Caco-2 (cell line): ENCODE data around the gene PRR19. TPM values are rescaled to one million over a fixed set of nuclear protein-coding genes. Genes with fewer than 3 reads are reported as not detected.

Experiments
- BruUV-seq: library from RNA; stranded (reverse); fragments of 400-500 nt; replicated peaks from 2 replicates; lab custom pipeline; 2021; lab: Mats Ljungman, UMichigan
- CTCF ChIA-PET: fragments of 300-600 bp; sonication (Branson Sonifier 250); formaldehyde crosslinking; loops from one replicate; lab custom pipeline; 2022; ENCODE audit warnings: antibody characterized with exemption; lab: Charles Lee
- POLR2A ChIA-PET: fragments of 300-600 bp; sonication (Branson Sonifier 250); formaldehyde crosslinking; loops from one replicate; lab custom pipeline; 2022; ENCODE audit warnings: antibody characterized with exemption; lab: Charles Lee
- DNase-seq, 2 experiments: peaks; one replicate each; pipeline versions ENCODE4 v3.0.0 to v3.0.0-alpha.2; 2020 to 2022
- H3K27me3 ChIP-seq: replicated peaks from 2 replicates; pipeline ENCODE4 v1.6.0; 2011; ENCODE audit warnings: low read length; ENCODE audit not compliant: control insufficient read depth, insufficient read depth
- H3K36me3 ChIP-seq: 2 replicates; pipeline ENCODE4 v1.5.1; 2011; ENCODE audit warnings: low read length; ENCODE audit not compliant: control insufficient read depth, insufficient read depth
- H3K4me1 ChIP-seq: fragments of 250-450 bp; sonication (Bioruptor Pico); 2 replicates; pipeline ENCODE4 v1.5.1; 2020; ENCODE audit warnings: mild to moderate bottlenecking
- H3K4me3 ChIP-seq: 2 replicates; pipeline ENCODE4 v1.5.1; 2011; ENCODE audit warnings: low read depth, mild to moderate bottlenecking, control low read depth, low read length
- H3K9me3 ChIP-seq: fragments of 250-450 bp; sonication (Bioruptor Pico); 2 replicates; pipeline ENCODE4 v1.5.1; 2020; ENCODE audit warnings: mild to moderate bottlenecking, moderate library complexity
- H3K27ac Mint-ChIP-seq: one replicate; pipeline ENCODE4 v1.8.0; 2022; ENCODE audit warnings: mixed read lengths; ENCODE audit not compliant: unreplicated experiment
- H3K27me3 Mint-ChIP-seq: one replicate; pipeline ENCODE4 v1.8.0; 2022; ENCODE audit warnings: mixed read lengths; ENCODE audit not compliant: insufficient read depth, unreplicated experiment
- H3K36me3 Mint-ChIP-seq: one replicate; pipeline ENCODE4 v1.8.0; 2022; ENCODE audit warnings: mild to moderate bottlenecking, mixed read lengths; ENCODE audit not compliant: insufficient read depth, unreplicated experiment
- H3K4me1 Mint-ChIP-seq: one replicate; pipeline ENCODE4 v1.8.0; 2022; ENCODE audit warnings: low read depth, mixed read lengths; ENCODE audit not compliant: unreplicated experiment
- H3K4me3 Mint-ChIP-seq: one replicate; pipeline ENCODE4 v1.8.0; 2022; ENCODE audit warnings: mild to moderate bottlenecking, moderate library complexity, mixed read lengths; ENCODE audit not compliant: unreplicated experiment
- H3K9me3 Mint-ChIP-seq: one replicate; pipeline ENCODE4 v1.8.0; 2022; ENCODE audit warnings: mixed read lengths; ENCODE audit not compliant: unreplicated experiment
- intact Hi-C: fragments of 100-400 bp; cut with micrococcal nuclease; formaldehyde crosslinking; loops from one replicate; pipeline ENCODE4 v1.10.0; 2022; ENCODE audit not compliant: unreplicated experiment
- total RNA-seq: library from RNA; stranded (reverse); gene quantifications from 2 replicates; pipeline ENCODE4 v1.2.3, GENCODE V29; 2022
- TF ChIP-seq, protein P1 (sequence below), 2 experiments: fragments of 200-600 bp in 1 of 2; IDR thresholded peaks; 1 replicate in 1 of 2; 2 replicates in 1 of 2; pipeline versions ENCODE4 v1.5.1 to v1.8.0; 2011 to 2022; ENCODE audit warnings: antibody characterized with exemption in 1 of 2, control low read depth in 1 of 2, inconsistent platforms in 1 of 2, low read depth in 1 of 2, low read length in 1 of 2, mild to moderate bottlenecking in 1 of 2, moderate library complexity in 1 of 2; ENCODE audit not compliant: insufficient read depth in 1 of 2, severe bottlenecking in 1 of 2, unreplicated experiment in 1 of 2

The PRR19 gene
- total RNA-seq, 1 experiment from 2014 or later: 2.8 TPM

DNA sequence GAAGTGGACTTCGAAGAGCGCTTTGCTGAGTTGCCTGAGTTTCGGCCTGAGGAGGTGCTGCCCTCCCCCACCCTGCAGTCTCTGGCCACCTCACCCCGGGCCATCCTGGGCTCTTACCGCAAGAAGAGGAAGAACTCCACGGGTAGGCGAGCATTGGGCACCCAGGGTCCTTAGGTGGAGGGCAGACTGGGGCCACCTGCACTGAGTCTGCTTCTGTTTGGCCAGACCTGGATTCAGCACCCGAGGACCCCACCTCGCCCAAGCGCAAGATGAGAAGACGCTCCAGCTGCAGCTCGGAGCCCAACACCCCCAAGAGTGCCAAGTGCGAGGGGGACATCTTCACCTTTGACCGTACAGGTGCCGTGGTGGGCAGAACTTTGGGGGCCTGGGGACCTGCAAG is 8.0 kb upstream of the PRR19 start:
- ChIA-PET POLR2A (no interaction called here), CTCF (interaction anchor here (0.6 kb wide), 1 partner anchor 48 kb away, joined by 4 read pairs; no protein-coding TSS in a partner anchor)
- Mint-ChIP-seq H3K27ac (no peak overlapping the region), H3K4me1 (peaks cover 14% of the 10 kb centered on the region), H3K36me3 (peaks cover 54% of the 10 kb centered on the region), H3K27me3 (no peaks in the 10 kb centered on the region), H3K4me3 (no peak overlapping the region), H3K9me3 (no peaks in the 10 kb centered on the region)
- H3K4me1 ChIP-seq: 0 out of 2 replicates have a peak, but pooled peaks cover 6% of the 10 kb centered on the region
- intact Hi-C loops: no loop called here
- no peak overlapping the region for H3K4me3 ChIP-seq
- DNase-seq: no peak
- H3K36me3 ChIP-seq: peaks cover 6% of the 10 kb centered on the region
- no peaks in the 10 kb centered on the region for H3K27me3 ChIP-seq
- no TSS peak for BruUV-seq
- H3K9me3 ChIP-seq: no peaks in the 10 kb centered on the region
- TF ChIP-seq, protein P1, sequence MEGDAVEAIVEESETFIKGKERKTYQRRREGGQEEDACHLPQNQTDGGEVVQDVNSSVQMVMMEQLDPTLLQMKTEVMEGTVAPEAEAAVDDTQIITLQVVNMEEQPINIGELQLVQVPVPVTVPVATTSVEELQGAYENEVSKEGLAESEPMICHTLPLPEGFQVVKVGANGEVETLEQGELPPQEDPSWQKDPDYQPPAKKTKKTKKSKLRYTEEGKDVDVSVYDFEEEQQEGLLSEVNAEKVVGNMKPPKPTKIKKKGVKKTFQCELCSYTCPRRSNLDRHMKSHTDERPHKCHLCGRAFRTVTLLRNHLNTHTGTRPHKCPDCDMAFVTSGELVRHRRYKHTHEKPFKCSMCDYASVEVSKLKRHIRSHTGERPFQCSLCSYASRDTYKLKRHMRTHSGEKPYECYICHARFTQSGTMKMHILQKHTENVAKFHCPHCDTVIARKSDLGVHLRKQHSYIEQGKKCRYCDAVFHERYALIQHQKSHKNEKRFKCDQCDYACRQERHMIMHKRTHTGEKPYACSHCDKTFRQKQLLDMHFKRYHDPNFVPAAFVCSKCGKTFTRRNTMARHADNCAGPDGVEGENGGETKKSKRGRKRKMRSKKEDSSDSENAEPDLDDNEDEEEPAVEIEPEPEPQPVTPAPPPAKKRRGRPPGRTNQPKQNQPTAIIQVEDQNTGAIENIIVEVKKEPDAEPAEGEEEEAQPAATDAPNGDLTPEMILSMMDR (IDR thresholded peaks at IDR 0.05; ENCODE audit: insufficient read depth in 1 of 2, low read depth in 1 of 2, low read length in 1 of 2, severe bottlenecking in 1 of 2, unreplicated experiment in 1 of 2): no peak

DNA sequence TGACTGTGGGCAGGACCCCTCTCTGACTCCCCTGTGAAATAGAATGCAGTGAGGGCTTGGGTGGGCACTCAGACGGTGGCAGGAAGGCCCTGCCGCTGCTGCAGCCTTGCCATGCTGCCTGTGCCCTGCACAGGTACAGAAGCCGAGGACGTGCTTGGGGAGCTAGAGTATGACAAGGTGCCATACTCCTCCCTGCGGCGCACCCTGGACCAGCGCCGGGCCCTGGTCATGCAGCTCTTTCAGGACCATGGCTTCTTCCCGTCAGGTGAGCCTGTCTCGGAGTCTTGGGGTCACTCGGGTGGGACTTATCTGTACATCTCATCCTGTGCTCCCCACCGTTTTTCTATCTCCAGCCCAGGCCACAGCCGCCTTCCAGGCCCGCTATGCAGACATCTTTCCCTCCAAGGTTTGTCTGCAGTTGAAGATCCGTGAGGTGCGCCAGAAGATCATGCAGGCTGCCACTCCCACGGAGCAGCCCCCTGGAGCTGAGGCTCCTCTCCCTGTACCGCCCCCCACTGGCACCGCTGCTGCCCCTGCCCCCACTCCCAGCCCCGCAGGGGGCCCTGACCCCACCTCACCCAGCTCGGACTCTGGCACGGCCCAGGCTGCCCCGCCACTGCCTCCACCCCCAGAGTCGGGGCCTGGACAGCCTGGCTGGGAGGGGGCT is 7.3 kb upstream of the PRR19 start:
- no TSS peak for BruUV-seq
- Mint-ChIP-seq H3K36me3 (peaks cover 61% of the 10 kb centered on the region), H3K27ac (no peak overlapping the region), H3K4me1 (peaks cover 14% of the 10 kb centered on the region), H3K27me3 (no peaks in the 10 kb centered on the region), H3K4me3 (no peak overlapping the region), H3K9me3 (no peaks in the 10 kb centered on the region)
- Histone ChIP-seq H3K27me3 (no peaks in the 10 kb centered on the region), H3K4me1 (0 out of 2 replicates have a peak, but pooled peaks cover 6% of the 10 kb centered on the region), H3K9me3 (no peaks in the 10 kb centered on the region), H3K36me3 (peaks cover 7% of the 10 kb centered on the region), H3K4me3 (no peak overlapping the region)
- intact Hi-C loops: no loop called here
- ChIA-PET POLR2A (no interaction called here), CTCF (no interaction called here)
- TF ChIP-seq, protein P1 (IDR thresholded peaks at IDR 0.05; ENCODE audit: insufficient read depth in 1 of 2, low read depth in 1 of 2, low read length in 1 of 2, severe bottlenecking in 1 of 2, unreplicated experiment in 1 of 2): no peak
- no peak for DNase-seq

DNA sequence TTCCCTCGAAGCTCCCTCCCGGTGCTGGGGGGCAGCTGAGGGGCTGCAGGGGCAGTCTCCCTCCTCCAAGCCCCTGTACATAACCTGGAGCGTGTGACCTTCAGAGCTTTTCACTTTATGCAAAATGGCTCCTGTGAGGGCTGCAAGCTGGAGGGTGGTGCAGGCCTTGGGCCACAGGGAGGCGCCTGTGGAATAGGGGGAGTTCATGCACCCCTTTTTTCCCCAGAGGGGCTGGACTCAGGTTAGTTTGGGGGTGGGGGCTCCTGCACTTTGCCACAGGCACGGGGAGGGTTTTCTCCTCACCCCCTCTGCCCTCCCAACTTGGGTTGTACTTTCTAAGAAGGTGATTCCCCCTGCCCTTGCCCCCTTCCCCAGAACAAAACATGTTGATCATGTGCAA is 6.6 kb upstream of the PRR19 start:
- CTCF ChIA-PET: interaction anchor here (0.7 kb wide), 1 partner anchor 17 kb away, joined by 5 read pairs; no protein-coding TSS in a partner anchor
- no peak overlapping the region for H3K4me3 Mint-ChIP-seq
- no peaks in the 10 kb centered on the region for H3K9me3 Mint-ChIP-seq
- intact Hi-C loops: no loop called here
- no peaks in the 10 kb centered on the region for H3K9me3 ChIP-seq
- no peak for DNase-seq
- no TSS peak for BruUV-seq
- peaks cover 10% of the 10 kb centered on the region for H3K36me3 ChIP-seq
- TF ChIP-seq, protein P1 (IDR thresholded peaks at IDR 0.05; ENCODE audit: insufficient read depth in 1 of 2, low read depth in 1 of 2, low read length in 1 of 2, severe bottlenecking in 1 of 2, unreplicated experiment in 1 of 2): no peak
- H3K36me3 Mint-ChIP-seq: peaks cover 59% of the 10 kb centered on the region
- no peaks in the 10 kb centered on the region for H3K27me3 ChIP-seq
- H3K27ac Mint-ChIP-seq: no peak overlapping the region
- no peak overlapping the region for H3K4me3 ChIP-seq
- H3K27me3 Mint-ChIP-seq: no peaks in the 10 kb centered on the region
- POLR2A ChIA-PET: no interaction called here
- 0 out of 2 replicates have a peak, but pooled peaks cover 6% of the 10 kb centered on the region for H3K4me1 ChIP-seq
- H3K4me1 Mint-ChIP-seq: peaks cover 14% of the 10 kb centered on the region
